Measurements from ENCODE around the gene ABCC10.

GRCh38 chr6:43436577-43437282 lies 9.4 kb downstream of the ABCC10 start:
- TF ChIP-seq CTCF (IDR thresholded peaks at IDR 0.05), result no peak
- TF ChIP-seq EP300 (IDR thresholded peaks at IDR 0.05), result no peak
- TF ChIP-seq POLR2A (IDR thresholded peaks at IDR 0.05), result no peak

Measured in ovary (tissue), 3 donors.